Right lobe of liver (tissue), 6 donors: ENCODE data around the gene PLK5. TPM values are rescaled to one million over a fixed set of nuclear protein-coding genes. Genes with fewer than 3 reads are reported as not detected.
A peak's percentile ranks its signal among the peaks of the same experiment; 100 is the strongest.
"Not testable (repeated sequence)": the region's sequence is repeated elsewhere in the genome, so short reads cannot be mapped to it uniquely, and the experiment has no call there.

Source experiments
- ATAC-seq, 4 donors: fragments of 200-7000 bp; cut with Tn5 transposase; one replicate each; pipeline ENCODE4 v1.9.1; 2020; ENCODE audit warnings: mild to moderate bottlenecking in 4 of 4, moderate library complexity in 4 of 4
- DNase-seq, 3 donors: peaks; one replicate each; pipeline ENCODE4 v3.0.0-alpha.2; 2020
- H3K27ac ChIP-seq, 3 donors: fragments of 200-600 bp; one replicate each; pipeline ENCODE4 v1.8.0; 2022
- H3K27me3 ChIP-seq, 2 donors: fragments of 200-600 bp; one replicate each; pipeline ENCODE4 v1.8.0; 2022
- H3K36me3 ChIP-seq, 4 donors: fragments of 200-600 bp; sonication (generic) in 1 of 4; one replicate each; pipeline versions ENCODE4 v1.5.1 to v1.8.0; 2017 to 2022; ENCODE audit warnings: control low read depth in 1 of 4
- H3K4me1 ChIP-seq, 4 donors: fragments of 200-600 bp; sonication (generic) in 1 of 4; one replicate each; pipeline versions ENCODE4 v1.5.1 to v1.8.0; 2017 to 2022; ENCODE audit warnings: control low read depth in 1 of 4
- H3K4me3 ChIP-seq, 3 donors: fragments of 200-600 bp; one replicate each; pipeline ENCODE4 v1.8.0; 2022
- H3K9me3 ChIP-seq, 4 donors: fragments of 200-600 bp; sonication (generic) in 1 of 4; one replicate each; pipeline versions ENCODE4 v1.5.1 to v1.8.0; 2017 to 2022; ENCODE audit warnings: control low read depth in 1 of 4
- CTCF ChIP-seq, 4 donors: fragments of 200-600 bp in 3 of 4; fragments of 450-650 bp in 1 of 4; IDR thresholded peaks; one replicate each; pipeline versions ENCODE4 v1.5.1 to v1.8.0; 2016 to 2022; ENCODE audit warnings: antibody characterized with exemption in 4 of 4, mild to moderate bottlenecking in 2 of 4
- POLR2A ChIP-seq: fragments of 450-650 bp; IDR thresholded peaks from one replicate; pipeline ENCODE4 v1.6.1; 2017; ENCODE audit warnings: antibody characterized with exemption, mild to moderate bottlenecking
- WGBS: methylation state at CpG from one replicate; pipeline ENCODE4 v1.1.6; 2018; ENCODE audit warnings: low coverage, low lambda C conversion rate; ENCODE audit not compliant: insufficient coverage; ENCODE audit errors: missing lambda C conversion rate; 5-methylcytosine and 5-hydroxymethylcytosine counted together
- intact Hi-C, 2 donors: fragments of 100-400 bp; cut with DNase I; formaldehyde crosslinking; loops; one replicate each; pipeline versions ENCODE4 v1.11.2 to v1.14.1; 2022
- total RNA-seq, 6 experiments: library from RNA; depleted of rRNA in 2 of 6; stranded (reverse); fragments of >200 nt in 2 of 6; fragmentation: NEBNext Ultra II Directional in 3 of 6; extraction: Animal tissue kit (Norgen Biotek cat#: 25700) in 3 of 6; gene quantifications; one replicate each; pipeline versions ENCODE4 v1.1.0 to v1.2.4, GENCODE V29; 2016 to 2023
- donor health status: DM: no; HTN: yes; CAD: no.
- donor health status: DM: no; HTN: no; CAD: no.
- donor health status: DM: no; HTN: no; CAD: no.
- donor health status: DM: no; HTN: yes; CAD: no.
- donor health status: DM: no; HTN: yes; CAD: no.

PLK5 gene
- total RNA-seq, 6 experiments from 2014 or later, result not detected

GRCh38 chr19:1514295-1514661 lies 9.6 kb upstream of the PLK5 start:
- Histone ChIP-seq H3K27ac (no peak overlapping the region), H3K4me3 (no peak overlapping the region), H3K36me3 (no peaks in the 10 kb centered on the region), H3K9me3 (no peaks in the 10 kb centered on the region), H3K27me3 (no peaks in the 10 kb centered on the region), H3K4me1 (peaks cover 0 to 7% (median 0%) of the 10 kb centered on the region in 4 donors)
- DNase-seq, result peak in 1 of 3 donors; percentile 37
- WGBS, result 75% methylated on average over 2 of the region's 10 CpGs
- no peak for ATAC-seq
- intact Hi-C loops, result loop anchor here (10.0 kb wide), 2 partner anchors 59 to 69 kb away; partner anchors contain the start of gene APC2 (in 1 of the 2)
- TF ChIP-seq CTCF (IDR thresholded peaks at IDR 0.05) (no peak), POLR2A (no peak)

GRCh38 chr19:1514986-1515721 lies 8.7 kb upstream of the PLK5 start:
- 69% methylated on average over 6 of the region's 14 CpGs for WGBS
- Histone ChIP-seq H3K27ac (no peak overlapping the region), H3K4me1 (peaks cover 0 to 7% (median 0%) of the 10 kb centered on the region in 4 donors), H3K4me3 (no peak overlapping the region), H3K27me3 (no peaks in the 10 kb centered on the region), H3K9me3 (no peaks in the 10 kb centered on the region), H3K36me3 (no peaks in the 10 kb centered on the region)
- TF ChIP-seq CTCF (IDR thresholded peaks at IDR 0.05), result no peak
- intact Hi-C loops, result loop anchor here (10.0 kb wide), 2 partner anchors 60 to 70 kb away; partner anchors contain the start of gene APC2 (in 1 of the 2)
- peak in 1 of 3 donors; percentile 32 for DNase-seq
- ATAC-seq, result no peak

GRCh38 chr19:1516395-1516753 lies 7.5 kb upstream of the PLK5 start:
- H3K27me3 ChIP-seq, result no peaks in the 10 kb centered on the region
- TF ChIP-seq CTCF (IDR thresholded peaks at IDR 0.05) (no peak), POLR2A (no peak)
- intact Hi-C loops, result loop anchor here (10.0 kb wide), 2 partner anchors 62 to 72 kb away; partner anchors contain the start of gene APC2 (in 1 of the 2)
- no peak for ATAC-seq
- no peaks in the 10 kb centered on the region for H3K36me3 ChIP-seq
- no peak overlapping the region for H3K27ac ChIP-seq
- no peak overlapping the region for H3K4me3 ChIP-seq
- no peaks in the 10 kb centered on the region for H3K9me3 ChIP-seq
- peaks cover 0 to 7% (median 0%) of the 10 kb centered on the region in 4 donors for H3K4me1 ChIP-seq
- no peak for DNase-seq
- 70% methylated on average over 6 of the region's 8 CpGs for WGBS

GRCh38 chr19:1518471-1518870 lies 5.4 kb upstream of the PLK5 start:
- no peaks in the 10 kb centered on the region for H3K27me3 ChIP-seq
- TF ChIP-seq CTCF (IDR thresholded peaks at IDR 0.05) (no peak), POLR2A (no peak)
- no CpG with 5 or more reads among the region's 4 CpGs for WGBS
- ATAC-seq (no peak), DNase-seq (no peak)
- H3K9me3 ChIP-seq, result no peaks in the 10 kb centered on the region
- no peak overlapping the region for H3K27ac ChIP-seq
- intact Hi-C loops, result loop anchor here (10.0 kb wide), 2 partner anchors 64 to 74 kb away; partner anchors contain the start of gene APC2 (in 1 of the 2)
- no peaks in the 10 kb centered on the region for H3K36me3 ChIP-seq
- H3K4me3 ChIP-seq, result no peak overlapping the region
- H3K4me1 ChIP-seq, result peaks cover 0 to 2% (median 0%) of the 10 kb centered on the region in 4 donors

- 53% methylated on average over 4 of the region's 8 CpGs for WGBS
- intact Hi-C loops, result loop anchor here (10.0 kb wide), 2 partner anchors 65 to 75 kb away; partner anchors contain the start of gene APC2 (in 1 of the 2)
Observed at GRCh38 chr19:1519802-1520201, 4.1 kb upstream of the PLK5 start.

More at GRCh38 chr19:1519802-1520201, 4.1 kb upstream of the PLK5 start:
- H3K9me3 ChIP-seq, ATAC-seq, H3K36me3 ChIP-seq, DNase-seq, H3K27ac ChIP-seq, H3K4me1 ChIP-seq, H3K27me3 ChIP-seq, H3K4me3 ChIP-seq: not testable (repeated sequence)
